ENCODE results near the gene TMCO2.
"Not testable (repeated sequence)": the region's sequence is repeated elsewhere in the genome, so short reads cannot be mapped to it uniquely, and the experiment has no call there.

The TMCO2 gene
- 0.04 to 0.24 reads per million in 2 experiments for total RNA-seq

- no peak for DNase-seq (ENCODE audit: low read depth)
Measured at GRCh38 chr1:40247655-40248054, at the start of gene TMCO2. Gene TMCO2, plus strand, starts transcription at chr1:40247937. Its CDS starts 57 bp downstream, at chr1:40247994.

- no peak for DNase-seq (ENCODE audit: low read depth)
Measured at GRCh38 chr1:40199126-40199525, 48.6 kb upstream of the TMCO2 start.

- DNase-seq (ENCODE audit: low read depth) = no peak
Measured at GRCh38 chr1:40204856-40205255, 42.9 kb upstream of the TMCO2 start.

- DNase-seq (ENCODE audit: low read depth) = no peak
Measured at GRCh38 chr1:40210511-40211204, 37.1 kb upstream of the TMCO2 start.

GRCh38 chr1:40218333-40218732 is 29.4 kb upstream of the TMCO2 start:
- DNase-seq (ENCODE audit: low read depth) = no peak

- not testable (repeated sequence) for DNase-seq (ENCODE audit: low read depth)
Measured at GRCh38 chr1:40221471-40221905, 26.2 kb upstream of the TMCO2 start.

GRCh38 chr1:40221977-40222772 is 25.6 kb upstream of the TMCO2 start:
- DNase-seq (ENCODE audit: low read depth) = no peak

GRCh38 chr1:40224040-40224439 is 23.7 kb upstream of the TMCO2 start:
- DNase-seq (ENCODE audit: low read depth) = no peak

- no peak for DNase-seq (ENCODE audit: low read depth)
Measured at GRCh38 chr1:40226192-40226591, 21.5 kb upstream of the TMCO2 start.

GRCh38 chr1:40232444-40232843 is 15.3 kb upstream of the TMCO2 start:
- peak; percentile 23 for DNase-seq (ENCODE audit: low read depth)

- no peak for DNase-seq (ENCODE audit: low read depth)
Measured at GRCh38 chr1:40239626-40240025, 8.1 kb upstream of the TMCO2 start.

GRCh38 chr1:40240390-40240789 is 7.3 kb upstream of the TMCO2 start:
- DNase-seq (ENCODE audit: low read depth) = no peak

- DNase-seq (ENCODE audit: low read depth) = no peak
Measured at GRCh38 chr1:40241362-40241761, 6.4 kb upstream of the TMCO2 start.

- no peak for DNase-seq (ENCODE audit: low read depth)
Measured at GRCh38 chr1:40243351-40243750, 4.4 kb upstream of the TMCO2 start.

GRCh38 chr1:40244138-40244744 is 3.5 kb upstream of the TMCO2 start:
- no peak for DNase-seq (ENCODE audit: low read depth)

GRCh38 chr1:40245686-40246085 is 2.1 kb upstream of the TMCO2 start:
- DNase-seq (ENCODE audit: low read depth) = no peak

GRCh38 chr1:40248412-40248811 is 675 bp downstream of the TMCO2 start:
- no peak for DNase-seq (ENCODE audit: low read depth)

GRCh38 chr1:40251456-40251855 is 3.7 kb downstream of the TMCO2 start:
- DNase-seq (ENCODE audit: low read depth) = no peak

GRCh38 chr1:40252601-40253000 is 4.9 kb downstream of the TMCO2 start:
- no peak for DNase-seq (ENCODE audit: low read depth)

GRCh38 chr1:40255231-40255630 is 7.5 kb downstream of the TMCO2 start:
- no peak for DNase-seq (ENCODE audit: low read depth)

- no peak for DNase-seq (ENCODE audit: low read depth)
Measured at GRCh38 chr1:40256401-40257084, 8.8 kb downstream of the TMCO2 start.

GRCh38 chr1:40257313-40257687 is 9.6 kb downstream of the TMCO2 start:
- DNase-seq (ENCODE audit: low read depth) = no peak

Data from T follicular helper cell (primary cell).